Measurements from ENCODE around the gene NOTCH4. TPM values are rescaled to one million over a fixed set of nuclear protein-coding genes. Genes with fewer than 3 reads are reported as not detected.

The NOTCH4 gene
- total and polyA plus RNA-seq, 9 of the 15 experiments (the other 6 are each of a cell fraction or from before 2014, with no cell fraction given) = 0.24 to 4.3 (median 1.7) TPM

DNA sequence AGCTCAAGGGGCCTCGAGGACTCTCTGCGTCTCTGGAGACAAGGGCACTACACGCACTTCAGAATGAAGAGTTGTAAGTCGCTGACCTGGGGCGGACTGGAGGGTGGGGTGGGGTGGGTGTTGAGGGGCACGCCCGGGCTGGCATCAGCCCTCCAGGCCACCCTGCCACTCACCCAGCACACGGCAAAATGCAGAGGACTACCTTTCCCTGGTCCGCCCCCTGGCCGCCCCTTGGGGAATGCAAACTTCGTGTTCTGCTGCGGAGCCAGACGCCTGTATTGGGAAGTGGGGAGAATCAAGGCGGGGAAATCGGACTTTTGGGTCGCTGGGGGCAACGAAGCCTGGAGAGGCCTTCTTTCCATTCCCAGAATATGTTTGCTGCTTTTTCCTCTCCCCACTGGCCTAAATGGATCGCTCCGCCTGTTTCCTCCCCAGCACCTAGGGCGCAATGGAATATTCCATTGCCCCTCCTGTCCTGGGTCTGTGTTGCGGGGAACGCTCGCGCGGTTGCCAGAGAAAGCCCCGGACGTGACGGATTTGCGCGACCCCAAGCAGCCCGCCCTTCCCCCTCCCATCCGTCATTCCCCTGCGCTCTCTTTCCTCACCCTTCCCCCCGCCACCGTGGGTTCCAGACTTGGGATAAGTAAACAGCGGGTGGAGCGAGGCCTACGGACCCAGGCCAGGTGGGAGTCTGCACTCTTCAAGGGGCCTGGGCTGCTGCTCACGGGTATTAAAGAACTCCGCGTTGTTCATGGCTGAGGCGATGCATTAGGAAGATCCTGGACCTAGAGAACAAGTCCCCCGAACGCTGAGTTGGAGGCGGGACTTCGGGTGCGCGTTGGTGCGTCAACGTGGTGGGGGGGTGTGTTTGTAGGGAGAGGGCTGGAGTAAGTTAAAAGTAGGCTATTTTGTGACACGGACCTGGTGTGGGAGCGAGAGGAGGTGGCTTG lies 70.0 kb downstream of the NOTCH4 start, which contains the start of gene PPT2 (continued):
- TF ChIP-seq, protein P1, sequence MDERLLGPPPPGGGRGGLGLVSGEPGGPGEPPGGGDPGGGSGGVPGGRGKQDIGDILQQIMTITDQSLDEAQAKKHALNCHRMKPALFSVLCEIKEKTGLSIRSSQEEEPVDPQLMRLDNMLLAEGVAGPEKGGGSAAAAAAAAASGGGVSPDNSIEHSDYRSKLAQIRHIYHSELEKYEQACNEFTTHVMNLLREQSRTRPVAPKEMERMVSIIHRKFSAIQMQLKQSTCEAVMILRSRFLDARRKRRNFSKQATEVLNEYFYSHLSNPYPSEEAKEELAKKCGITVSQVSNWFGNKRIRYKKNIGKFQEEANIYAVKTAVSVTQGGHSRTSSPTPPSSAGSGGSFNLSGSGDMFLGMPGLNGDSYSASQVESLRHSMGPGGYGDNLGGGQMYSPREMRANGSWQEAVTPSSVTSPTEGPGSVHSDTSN (CRISPR knock-in tag; IDR thresholded peaks at IDR 0.05; ENCODE audit: low read depth) = no peak
- TF ChIP-seq, protein P1 (tag; conservative IDR thresholded peaks at IDR 0.05; ENCODE audit: low read depth) = no peak
- no peak for TF ChIP-seq ZNF347 (CRISPR knock-in tag; IDR thresholded peaks at IDR 0.05; ENCODE audit: low read depth)
- TF ChIP-seq POLR3G (IDR thresholded peaks at IDR 0.05; ENCODE audit: extremely low read depth, insufficient read length, insufficient replicate concordance) = no peak
- TF ChIP-seq, protein P2, sequence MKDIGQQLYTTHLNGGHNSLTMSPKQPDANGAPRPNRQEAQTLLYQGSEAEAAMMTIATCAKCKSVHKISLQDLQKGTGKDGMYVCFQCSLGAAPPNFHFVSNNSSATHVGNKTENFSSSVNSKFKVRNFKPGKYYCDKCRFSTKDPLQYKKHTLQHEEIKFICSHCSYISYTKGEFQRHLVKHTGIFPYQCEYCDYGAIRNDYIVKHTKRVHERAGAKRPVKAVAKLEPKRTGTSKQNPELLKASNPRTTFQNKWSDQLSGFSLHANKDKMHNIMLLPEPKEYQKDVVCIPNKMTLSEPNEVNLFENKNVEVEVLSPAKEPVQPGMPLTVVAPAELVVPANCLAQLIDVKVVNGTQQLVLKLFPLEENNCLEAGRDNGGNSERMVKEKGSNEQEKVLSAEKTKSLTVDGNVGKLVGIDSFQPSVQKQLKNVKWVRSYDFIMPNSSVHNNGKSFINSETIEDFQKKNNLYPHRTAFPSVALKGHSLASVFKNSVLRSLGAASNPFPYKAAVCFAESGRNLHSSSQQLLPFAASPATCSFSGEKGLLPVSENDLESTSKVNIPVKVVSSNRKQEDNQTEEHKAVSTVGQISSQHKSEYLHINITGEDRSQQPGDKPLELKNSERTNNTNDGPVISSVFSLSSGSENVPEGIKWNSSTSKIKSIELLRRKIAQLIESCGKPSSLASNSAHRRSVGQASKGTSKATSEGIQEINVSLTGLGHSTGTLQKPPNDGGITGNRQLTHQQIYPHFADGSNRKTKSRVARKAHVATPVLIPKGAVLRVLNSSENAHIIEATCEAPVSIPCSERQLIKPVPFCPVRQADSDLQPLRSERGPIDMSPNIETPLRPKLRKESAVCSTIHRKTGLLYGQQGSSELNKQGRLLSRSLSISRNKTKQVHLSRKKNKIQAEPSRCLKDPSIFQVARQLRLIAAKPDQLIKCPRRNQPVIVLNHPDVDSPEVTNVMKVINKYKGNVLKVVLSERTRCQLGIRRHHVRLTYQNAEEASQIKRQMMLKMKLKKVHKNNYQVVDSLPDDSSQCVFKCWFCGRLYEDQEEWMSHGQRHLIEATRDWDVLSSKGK (CRISPR knock-in tag; IDR thresholded peaks at IDR 0.05) = no peak
- TF ChIP-seq HDAC6 (IDR thresholded peaks at IDR 0.05; ENCODE audit: low read depth, low read length) = no peak
- peak in 1 of 2 experiments; percentile 51; a peak in 1 of 4 replicates for TF ChIP-seq SRF (CRISPR knock-in tag; IDR thresholded peaks at IDR 0.05)
- no peak for TF ChIP-seq ZNF232 (CRISPR knock-in tag; IDR thresholded peaks at IDR 0.05)
- peak; percentile 86 for TF ChIP-seq KAT7 (CRISPR knock-in tag; IDR thresholded peaks at IDR 0.05; ENCODE audit: borderline replicate concordance)
- TF ChIP-seq, protein P3, sequence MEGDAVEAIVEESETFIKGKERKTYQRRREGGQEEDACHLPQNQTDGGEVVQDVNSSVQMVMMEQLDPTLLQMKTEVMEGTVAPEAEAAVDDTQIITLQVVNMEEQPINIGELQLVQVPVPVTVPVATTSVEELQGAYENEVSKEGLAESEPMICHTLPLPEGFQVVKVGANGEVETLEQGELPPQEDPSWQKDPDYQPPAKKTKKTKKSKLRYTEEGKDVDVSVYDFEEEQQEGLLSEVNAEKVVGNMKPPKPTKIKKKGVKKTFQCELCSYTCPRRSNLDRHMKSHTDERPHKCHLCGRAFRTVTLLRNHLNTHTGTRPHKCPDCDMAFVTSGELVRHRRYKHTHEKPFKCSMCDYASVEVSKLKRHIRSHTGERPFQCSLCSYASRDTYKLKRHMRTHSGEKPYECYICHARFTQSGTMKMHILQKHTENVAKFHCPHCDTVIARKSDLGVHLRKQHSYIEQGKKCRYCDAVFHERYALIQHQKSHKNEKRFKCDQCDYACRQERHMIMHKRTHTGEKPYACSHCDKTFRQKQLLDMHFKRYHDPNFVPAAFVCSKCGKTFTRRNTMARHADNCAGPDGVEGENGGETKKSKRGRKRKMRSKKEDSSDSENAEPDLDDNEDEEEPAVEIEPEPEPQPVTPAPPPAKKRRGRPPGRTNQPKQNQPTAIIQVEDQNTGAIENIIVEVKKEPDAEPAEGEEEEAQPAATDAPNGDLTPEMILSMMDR (IDR thresholded peaks at IDR 0.05 in 2 of 3, conservative IDR thresholded peaks at IDR 0.05 in 1 of 3; ENCODE audit: insufficient read depth in 2 of 3, low read depth in 1 of 3, low read length in 3 of 3) = peak; percentile 36 to 47 (median 40); a peak in 4 of 6 replicates
- TF ChIP-seq POU5F1 (IDR thresholded peaks at IDR 0.05; ENCODE audit: borderline replicate concordance, low read depth, low read length, partially characterized antibody) = no peak
- no peak for TF ChIP-seq SP2 (IDR thresholded peaks at IDR 0.05; ENCODE audit: extremely low read depth, low read depth, low read length, poor library complexity, severe bottlenecking)
- peak; percentile 38; the same call in 1 of the 2 replicates for TF ChIP-seq SREBF1 (IDR thresholded peaks at IDR 0.05; ENCODE audit: borderline replicate concordance, low read depth, low read length)
- no peak for TF ChIP-seq KLF10 (CRISPR knock-in tag; IDR thresholded peaks at IDR 0.05)
- no peak for TF ChIP-seq NUFIP1 (IDR thresholded peaks at IDR 0.05; ENCODE audit: partially characterized antibody)

All from K562 (cell line).